ENCODE measurements around the gene RPL18A. TPM values are rescaled to one million over a fixed set of nuclear protein-coding genes. Genes with fewer than 3 reads are reported as not detected.

The RPL18A gene
- total and polyA plus RNA-seq, 4 donors = 452 to 870 (median 477) TPM

DNA sequence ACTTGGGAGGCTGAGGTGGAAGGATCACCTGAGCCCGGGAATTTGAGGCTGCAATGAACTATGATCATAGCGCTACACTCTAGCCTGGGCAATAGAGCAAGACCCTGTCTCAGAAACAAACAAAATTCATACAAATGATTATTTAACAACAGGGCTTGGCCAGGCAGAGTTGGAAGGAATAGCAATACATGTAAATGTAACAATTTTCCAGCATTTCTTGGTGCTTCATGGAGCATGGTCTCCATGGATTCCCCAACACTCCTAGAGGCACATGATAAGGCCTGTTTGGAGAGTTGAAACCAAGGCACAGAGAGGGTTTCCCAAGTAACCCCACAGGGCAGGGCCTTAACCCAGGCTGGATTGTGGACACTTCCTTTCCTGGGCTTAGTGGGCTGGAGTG lies 48.6 kb upstream of the RPL18A start:
- H3K9me3 ChIP-seq (ENCODE audit: control insufficient read depth in 4 of 4, low read length in 3 of 4) = no peaks in the 10 kb centered on the region
- no peaks in the 10 kb centered on the region for H3K36me3 ChIP-seq (ENCODE audit: control insufficient read depth in 4 of 4, insufficient read depth in 3 of 4, low read depth in 1 of 4, low read length in 3 of 4)
- 95% methylated on average over 2 of the region's 2 CpGs for WGBS
- no peaks in the 10 kb centered on the region for H3K4me1 ChIP-seq (ENCODE audit: control insufficient read depth in 4 of 4, insufficient read depth in 4 of 4, low read length in 3 of 4)
- DNase-seq (ENCODE audit: low spot score) = no peak
- no peak overlapping the region for H3K9ac ChIP-seq (ENCODE audit: low read depth in 1 of 2, low read length in 2 of 2)
- H3K27me3 ChIP-seq (ENCODE audit: control insufficient read depth in 4 of 4, insufficient read depth in 4 of 4, low read length in 3 of 4) = peaks cover 0 to 7% (median 2%) of the 10 kb centered on the region in 4 donors
- H3K27ac ChIP-seq (ENCODE audit: low read depth in 1 of 2, low read length in 2 of 2) = no peak overlapping the region
- TF ChIP-seq, protein P1, sequence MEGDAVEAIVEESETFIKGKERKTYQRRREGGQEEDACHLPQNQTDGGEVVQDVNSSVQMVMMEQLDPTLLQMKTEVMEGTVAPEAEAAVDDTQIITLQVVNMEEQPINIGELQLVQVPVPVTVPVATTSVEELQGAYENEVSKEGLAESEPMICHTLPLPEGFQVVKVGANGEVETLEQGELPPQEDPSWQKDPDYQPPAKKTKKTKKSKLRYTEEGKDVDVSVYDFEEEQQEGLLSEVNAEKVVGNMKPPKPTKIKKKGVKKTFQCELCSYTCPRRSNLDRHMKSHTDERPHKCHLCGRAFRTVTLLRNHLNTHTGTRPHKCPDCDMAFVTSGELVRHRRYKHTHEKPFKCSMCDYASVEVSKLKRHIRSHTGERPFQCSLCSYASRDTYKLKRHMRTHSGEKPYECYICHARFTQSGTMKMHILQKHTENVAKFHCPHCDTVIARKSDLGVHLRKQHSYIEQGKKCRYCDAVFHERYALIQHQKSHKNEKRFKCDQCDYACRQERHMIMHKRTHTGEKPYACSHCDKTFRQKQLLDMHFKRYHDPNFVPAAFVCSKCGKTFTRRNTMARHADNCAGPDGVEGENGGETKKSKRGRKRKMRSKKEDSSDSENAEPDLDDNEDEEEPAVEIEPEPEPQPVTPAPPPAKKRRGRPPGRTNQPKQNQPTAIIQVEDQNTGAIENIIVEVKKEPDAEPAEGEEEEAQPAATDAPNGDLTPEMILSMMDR (IDR thresholded peaks at IDR 0.05; ENCODE audit: low read depth, low read length, missing input control) = no peak
- TF ChIP-seq HNF4G (IDR thresholded peaks at IDR 0.05) (no peak), RAD21 (IDR thresholded peaks at IDR 0.05) (no peak), JUND (IDR thresholded peaks at IDR 0.05) (no peak), YY1 (IDR thresholded peaks at IDR 0.05) (no peak), HNF4A (conservative IDR thresholded peaks at IDR 0.05) (no peak), NR2F2 (IDR thresholded peaks at IDR 0.05) (no peak), TAF1 (conservative IDR thresholded peaks at IDR 0.05) (no peak), MAX (IDR thresholded peaks at IDR 0.05) (no peak), EGR1 (IDR thresholded peaks at IDR 0.05; ENCODE audit: low read depth in 2 of 2) (no peak), FOXA1 (IDR thresholded peaks at IDR 0.05) (no peak), RXRA (IDR thresholded peaks at IDR 0.05) (no peak), SP1 (IDR thresholded peaks at IDR 0.05) (no peak)
- TF ChIP-seq, protein P2, sequence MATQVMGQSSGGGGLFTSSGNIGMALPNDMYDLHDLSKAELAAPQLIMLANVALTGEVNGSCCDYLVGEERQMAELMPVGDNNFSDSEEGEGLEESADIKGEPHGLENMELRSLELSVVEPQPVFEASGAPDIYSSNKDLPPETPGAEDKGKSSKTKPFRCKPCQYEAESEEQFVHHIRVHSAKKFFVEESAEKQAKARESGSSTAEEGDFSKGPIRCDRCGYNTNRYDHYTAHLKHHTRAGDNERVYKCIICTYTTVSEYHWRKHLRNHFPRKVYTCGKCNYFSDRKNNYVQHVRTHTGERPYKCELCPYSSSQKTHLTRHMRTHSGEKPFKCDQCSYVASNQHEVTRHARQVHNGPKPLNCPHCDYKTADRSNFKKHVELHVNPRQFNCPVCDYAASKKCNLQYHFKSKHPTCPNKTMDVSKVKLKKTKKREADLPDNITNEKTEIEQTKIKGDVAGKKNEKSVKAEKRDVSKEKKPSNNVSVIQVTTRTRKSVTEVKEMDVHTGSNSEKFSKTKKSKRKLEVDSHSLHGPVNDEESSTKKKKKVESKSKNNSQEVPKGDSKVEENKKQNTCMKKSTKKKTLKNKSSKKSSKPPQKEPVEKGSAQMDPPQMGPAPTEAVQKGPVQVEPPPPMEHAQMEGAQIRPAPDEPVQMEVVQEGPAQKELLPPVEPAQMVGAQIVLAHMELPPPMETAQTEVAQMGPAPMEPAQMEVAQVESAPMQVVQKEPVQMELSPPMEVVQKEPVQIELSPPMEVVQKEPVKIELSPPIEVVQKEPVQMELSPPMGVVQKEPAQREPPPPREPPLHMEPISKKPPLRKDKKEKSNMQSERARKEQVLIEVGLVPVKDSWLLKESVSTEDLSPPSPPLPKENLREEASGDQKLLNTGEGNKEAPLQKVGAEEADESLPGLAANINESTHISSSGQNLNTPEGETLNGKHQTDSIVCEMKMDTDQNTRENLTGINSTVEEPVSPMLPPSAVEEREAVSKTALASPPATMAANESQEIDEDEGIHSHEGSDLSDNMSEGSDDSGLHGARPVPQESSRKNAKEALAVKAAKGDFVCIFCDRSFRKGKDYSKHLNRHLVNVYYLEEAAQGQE (IDR thresholded peaks at IDR 0.05) = no peak
- TF ChIP-seq, protein P3, sequence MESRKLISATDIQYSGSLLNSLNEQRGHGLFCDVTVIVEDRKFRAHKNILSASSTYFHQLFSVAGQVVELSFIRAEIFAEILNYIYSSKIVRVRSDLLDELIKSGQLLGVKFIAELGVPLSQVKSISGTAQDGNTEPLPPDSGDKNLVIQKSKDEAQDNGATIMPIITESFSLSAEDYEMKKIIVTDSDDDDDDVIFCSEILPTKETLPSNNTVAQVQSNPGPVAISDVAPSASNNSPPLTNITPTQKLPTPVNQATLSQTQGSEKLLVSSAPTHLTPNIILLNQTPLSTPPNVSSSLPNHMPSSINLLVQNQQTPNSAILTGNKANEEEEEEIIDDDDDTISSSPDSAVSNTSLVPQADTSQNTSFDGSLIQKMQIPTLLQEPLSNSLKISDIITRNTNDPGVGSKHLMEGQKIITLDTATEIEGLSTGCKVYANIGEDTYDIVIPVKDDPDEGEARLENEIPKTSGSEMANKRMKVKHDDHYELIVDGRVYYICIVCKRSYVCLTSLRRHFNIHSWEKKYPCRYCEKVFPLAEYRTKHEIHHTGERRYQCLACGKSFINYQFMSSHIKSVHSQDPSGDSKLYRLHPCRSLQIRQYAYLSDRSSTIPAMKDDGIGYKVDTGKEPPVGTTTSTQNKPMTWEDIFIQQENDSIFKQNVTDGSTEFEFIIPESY (IDR thresholded peaks at IDR 0.05) = no peak
- no peak overlapping the region for H3K4me3 ChIP-seq (ENCODE audit: low read depth in 1 of 3, low read length in 3 of 3)

DNA sequence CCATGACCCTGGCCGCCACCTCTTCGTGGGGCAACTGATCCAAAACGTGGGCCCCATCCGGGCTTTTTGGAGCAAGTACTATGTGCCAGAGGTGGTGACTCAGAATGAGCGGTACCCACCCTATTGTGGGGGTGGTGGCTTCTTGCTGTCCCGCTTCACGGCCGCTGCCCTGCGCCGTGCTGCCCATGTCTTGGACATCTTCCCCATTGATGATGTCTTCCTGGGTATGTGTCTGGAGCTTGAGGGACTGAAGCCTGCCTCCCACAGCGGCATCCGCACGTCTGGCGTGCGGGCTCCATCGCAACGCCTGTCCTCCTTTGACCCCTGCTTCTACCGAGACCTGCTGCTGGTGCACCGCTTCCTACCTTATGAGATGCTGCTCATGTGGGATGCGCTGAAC lies 48.0 kb upstream of the RPL18A start:
- Histone ChIP-seq H3K27ac (ENCODE audit: low read depth in 1 of 2, low read length in 2 of 2) (no peak overlapping the region), H3K4me1 (ENCODE audit: control insufficient read depth in 4 of 4, insufficient read depth in 4 of 4, low read length in 3 of 4) (no peaks in the 10 kb centered on the region), H3K9me3 (ENCODE audit: control insufficient read depth in 4 of 4, low read length in 3 of 4) (no peaks in the 10 kb centered on the region), H3K9ac (ENCODE audit: low read depth in 1 of 2, low read length in 2 of 2) (no peak overlapping the region), H3K36me3 (ENCODE audit: control insufficient read depth in 4 of 4, insufficient read depth in 3 of 4, low read depth in 1 of 4, low read length in 3 of 4) (no peaks in the 10 kb centered on the region), H3K4me3 (ENCODE audit: low read depth in 1 of 3, low read length in 3 of 3) (no peak overlapping the region), H3K27me3 (ENCODE audit: control insufficient read depth in 4 of 4, insufficient read depth in 4 of 4, low read length in 3 of 4) (peaks cover 0 to 10% (median 2%) of the 10 kb centered on the region in 4 donors)
- no peak for DNase-seq (ENCODE audit: low spot score)
- 87% methylated on average over 20 of the region's 20 CpGs for WGBS
- TF ChIP-seq YY1 (IDR thresholded peaks at IDR 0.05) (no peak), RAD21 (IDR thresholded peaks at IDR 0.05) (no peak), FOXA1 (IDR thresholded peaks at IDR 0.05) (no peak), GABPA (IDR thresholded peaks at IDR 0.05 in 1 of 2, conservative IDR thresholded peaks at IDR 0.05 in 1 of 2) (no peak), MAX (IDR thresholded peaks at IDR 0.05) (no peak), JUND (IDR thresholded peaks at IDR 0.05) (no peak), FOXA2 (IDR thresholded peaks at IDR 0.05) (no peak), RXRA (IDR thresholded peaks at IDR 0.05) (no peak), HNF4A (conservative IDR thresholded peaks at IDR 0.05) (no peak), TAF1 (conservative IDR thresholded peaks at IDR 0.05) (no peak), SP1 (IDR thresholded peaks at IDR 0.05) (no peak)
- TF ChIP-seq, protein P3 (IDR thresholded peaks at IDR 0.05) = no peak
- TF ChIP-seq, protein P1 (IDR thresholded peaks at IDR 0.05; ENCODE audit: low read depth, low read length, missing input control) = no peak
